Measurements from ENCODE around the gene LRRC2.
"Not testable (repeated sequence)": the region's sequence is repeated elsewhere in the genome, so short reads cannot be mapped to it uniquely, and the experiment has no call there.

DNA sequence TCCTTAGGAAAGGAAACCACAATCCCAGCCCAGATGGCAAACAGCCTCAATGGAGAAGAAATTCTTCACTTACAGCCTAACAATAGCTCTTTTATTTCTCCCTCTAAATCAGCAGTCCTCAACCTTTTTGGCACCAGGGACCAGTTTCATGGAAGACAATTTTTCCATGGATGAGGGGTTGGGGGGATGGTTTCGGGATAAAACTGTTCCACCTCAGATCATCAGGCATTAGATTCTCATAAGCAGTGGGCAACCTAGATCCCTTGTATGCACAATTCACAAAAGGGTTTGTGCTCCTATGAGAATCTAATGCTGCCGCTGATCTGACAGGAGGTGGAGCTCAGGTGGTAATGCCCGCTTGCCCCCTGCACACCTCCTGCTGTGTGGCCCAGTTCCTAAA is 17.5 kb downstream of the LRRC2 start:
- TF ChIP-seq POLR2AphosphoS5, POLR2A, CTCF (IDR thresholded peaks at IDR 0.05): not testable (repeated sequence)
